T-helper 1 cell treated with Interleukin-12 subunit alpha and Interleukin-12 subunit beta and Interleukin-4 antibody, amounts not matched to agents 30 μg/mL and 1 μg/mL, for 36 hours (primary cell): ENCODE results near the gene GPR85.
"Not testable (repeated sequence)": the region's sequence is repeated elsewhere in the genome, so short reads cannot be mapped to it uniquely, and the experiment has no call there.

Experiments used
- H3K27ac Mint-ChIP-seq: one replicate; pipeline ENCODE4 v1.8.0; 2021; ENCODE audit warnings: mild to moderate bottlenecking, mixed read lengths
- H3K27me3 Mint-ChIP-seq: one replicate; pipeline ENCODE4 v1.8.0; 2021; ENCODE audit warnings: low read depth, mixed read lengths
- H3K36me3 Mint-ChIP-seq: one replicate; pipeline ENCODE4 v1.8.0; 2021; ENCODE audit warnings: low read depth, mixed read lengths
- H3K4me1 Mint-ChIP-seq: one replicate; pipeline ENCODE4 v1.8.0; 2021; ENCODE audit warnings: low read depth, mixed read lengths
- H3K4me3 Mint-ChIP-seq: one replicate; pipeline ENCODE4 v1.8.0; 2021; ENCODE audit warnings: mild to moderate bottlenecking, moderate library complexity, mixed read lengths
- H3K9me3 Mint-ChIP-seq: one replicate; pipeline ENCODE4 v1.8.0; 2021; ENCODE audit warnings: mixed read lengths

The GPR85 gene

GRCh38 chr7:113054938-113055337, 31.7 kb downstream of the GPR85 start:
- no peak overlapping the region for H3K27ac Mint-ChIP-seq
- H3K9me3 Mint-ChIP-seq: no peaks in the 10 kb centered on the region
- no peak overlapping the region for H3K4me3 Mint-ChIP-seq
- no peaks in the 10 kb centered on the region for H3K36me3 Mint-ChIP-seq
- H3K27me3 Mint-ChIP-seq: no peaks in the 10 kb centered on the region
- H3K4me1 Mint-ChIP-seq: no peaks in the 10 kb centered on the region

GRCh38 chr7:113054272-113054671, 32.4 kb downstream of the GPR85 start:
- not testable (repeated sequence) for H3K4me1 Mint-ChIP-seq, H3K27ac Mint-ChIP-seq, H3K36me3 Mint-ChIP-seq, H3K4me3 Mint-ChIP-seq, H3K27me3 Mint-ChIP-seq, H3K9me3 Mint-ChIP-seq

GRCh38 chr7:113049221-113049620, 37.4 kb downstream of the GPR85 start:
- not testable (repeated sequence) for H3K27me3 Mint-ChIP-seq, H3K9me3 Mint-ChIP-seq, H3K36me3 Mint-ChIP-seq, H3K27ac Mint-ChIP-seq, H3K4me3 Mint-ChIP-seq, H3K4me1 Mint-ChIP-seq

GRCh38 chr7:113046453-113046852, 40.2 kb downstream of the GPR85 start:
- no peaks in the 10 kb centered on the region for H3K4me1 Mint-ChIP-seq
- no peaks in the 10 kb centered on the region for H3K9me3 Mint-ChIP-seq
- no peak overlapping the region for H3K4me3 Mint-ChIP-seq
- H3K27me3 Mint-ChIP-seq: no peaks in the 10 kb centered on the region
- H3K36me3 Mint-ChIP-seq: no peaks in the 10 kb centered on the region
- H3K27ac Mint-ChIP-seq: no peak overlapping the region

- H3K9me3 Mint-ChIP-seq: no peaks in the 10 kb centered on the region
- H3K27ac Mint-ChIP-seq: no peak overlapping the region
- no peaks in the 10 kb centered on the region for H3K36me3 Mint-ChIP-seq
- no peaks in the 10 kb centered on the region for H3K4me1 Mint-ChIP-seq
- no peaks in the 10 kb centered on the region for H3K27me3 Mint-ChIP-seq
- no peak overlapping the region for H3K4me3 Mint-ChIP-seq
Observed at GRCh38 chr7:113045379-113045778, 41.2 kb downstream of the GPR85 start.

- H3K4me1 Mint-ChIP-seq: no peaks in the 10 kb centered on the region
- no peaks in the 10 kb centered on the region for H3K36me3 Mint-ChIP-seq
- no peaks in the 10 kb centered on the region for H3K9me3 Mint-ChIP-seq
- no peak overlapping the region for H3K27ac Mint-ChIP-seq
- no peaks in the 10 kb centered on the region for H3K27me3 Mint-ChIP-seq
- H3K4me3 Mint-ChIP-seq: no peak overlapping the region
Observed at GRCh38 chr7:113044394-113044793, 42.2 kb downstream of the GPR85 start.

- no peak overlapping the region for H3K27ac Mint-ChIP-seq
- H3K4me1 Mint-ChIP-seq: no peaks in the 10 kb centered on the region
- H3K4me3 Mint-ChIP-seq: no peak overlapping the region
- H3K36me3 Mint-ChIP-seq: no peaks in the 10 kb centered on the region
- H3K9me3 Mint-ChIP-seq: no peaks in the 10 kb centered on the region
- no peaks in the 10 kb centered on the region for H3K27me3 Mint-ChIP-seq
Observed at GRCh38 chr7:113040849-113041248, 45.8 kb downstream of the GPR85 start.

GRCh38 chr7:113033959-113034358, 52.7 kb downstream of the GPR85 start:
- H3K27ac Mint-ChIP-seq: no peak overlapping the region
- H3K4me1 Mint-ChIP-seq: no peaks in the 10 kb centered on the region
- no peak overlapping the region for H3K4me3 Mint-ChIP-seq
- H3K36me3 Mint-ChIP-seq: no peaks in the 10 kb centered on the region
- no peaks in the 10 kb centered on the region for H3K9me3 Mint-ChIP-seq
- H3K27me3 Mint-ChIP-seq: no peaks in the 10 kb centered on the region
